Right cardiac atrium (tissue), 5 donors: ENCODE measurements around the gene USP21. TPM values are rescaled to one million over a fixed set of nuclear protein-coding genes. Genes with fewer than 3 reads are reported as not detected.
"Not testable (repeated sequence)": the region's sequence is repeated elsewhere in the genome, so short reads cannot be mapped to it uniquely, and the experiment has no call there.

ENCODE experiments used
- ATAC-seq, 2 donors: fragments of 200-7000 bp; cut with Tn5 transposase; one replicate each; pipeline versions ENCODE4 v1.8.0 to v1.9.1; 2020; ENCODE audit warnings: moderate library complexity in 2 of 2, mild to moderate bottlenecking in 1 of 2
- DNase-seq, 3 donors: peaks; one replicate each; pipeline ENCODE4 v3.0.0-alpha.2; 2020
- H3K27ac ChIP-seq: one replicate; pipeline ENCODE4 v1.5.1; 2013; ENCODE audit warnings: mild to moderate bottlenecking, low read length, control low read depth, moderate library complexity
- H3K27me3 ChIP-seq: one replicate; pipeline ENCODE4 v1.6.1; 2013; ENCODE audit not compliant: control insufficient read depth, insufficient read depth
- H3K4me1 ChIP-seq: one replicate; pipeline ENCODE4 v1.6.1; 2013; ENCODE audit warnings: low read length; ENCODE audit not compliant: control insufficient read depth, insufficient read depth
- H3K4me3 ChIP-seq: one replicate; pipeline ENCODE4 v1.5.1; 2013; ENCODE audit warnings: low read length, control low read depth
- H3K9me3 ChIP-seq: one replicate; pipeline ENCODE4 v1.6.1; 2013; ENCODE audit warnings: low read length; ENCODE audit not compliant: control insufficient read depth
- WGBS: extraction: QIAGEN DNeasy Blood & Tissue Kit; methylation state at CpG from one replicate; pipeline ENCODE4 v1.1.7; 2013; 5-methylcytosine and 5-hydroxymethylcytosine counted together
- intact Hi-C, 4 donors: fragments of 100-400 bp; cut with DNase I; formaldehyde crosslinking; loops; one replicate each; pipeline versions ENCODE4 v1.11.0 to v1.14.0; 2022 to 2023
- long read RNA-seq, 4 donors: library from polyadenylated mRNA; unstranded; transcript quantifications; one replicate each; pipeline ENCODE4 v2.0.0, GENCODE V29; 2020 to 2021
- polyA plus RNA-seq: library from polyadenylated mRNA; stranded (reverse); fragments of 200-250 nt; gene quantifications from one replicate; pipeline ENCODE4 v1.2.3, GENCODE V29; 2013
- total RNA-seq, 4 donors: library from RNA; stranded (reverse); fragmentation: NEBNext Ultra II Directional; extraction: Animal tissue kit (Norgen Biotek cat#: 25700); gene quantifications; one replicate each; pipeline ENCODE4 v1.2.1, GENCODE V29; 2021
- donor health status: healthy with polysubstance abuse.
- donor health status: DM: no; HTN: yes; CAD: no.
- donor health status: DM: no; HTN: no; CAD: no.
- donor health status: DM: no; HTN: yes; CAD: no; lungs with severe emphysema.
- donor health status: DM: yes; HTN: yes; CAD: no.

Gene USP21, protein sequence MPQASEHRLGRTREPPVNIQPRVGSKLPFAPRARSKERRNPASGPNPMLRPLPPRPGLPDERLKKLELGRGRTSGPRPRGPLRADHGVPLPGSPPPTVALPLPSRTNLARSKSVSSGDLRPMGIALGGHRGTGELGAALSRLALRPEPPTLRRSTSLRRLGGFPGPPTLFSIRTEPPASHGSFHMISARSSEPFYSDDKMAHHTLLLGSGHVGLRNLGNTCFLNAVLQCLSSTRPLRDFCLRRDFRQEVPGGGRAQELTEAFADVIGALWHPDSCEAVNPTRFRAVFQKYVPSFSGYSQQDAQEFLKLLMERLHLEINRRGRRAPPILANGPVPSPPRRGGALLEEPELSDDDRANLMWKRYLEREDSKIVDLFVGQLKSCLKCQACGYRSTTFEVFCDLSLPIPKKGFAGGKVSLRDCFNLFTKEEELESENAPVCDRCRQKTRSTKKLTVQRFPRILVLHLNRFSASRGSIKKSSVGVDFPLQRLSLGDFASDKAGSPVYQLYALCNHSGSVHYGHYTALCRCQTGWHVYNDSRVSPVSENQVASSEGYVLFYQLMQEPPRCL
- total RNA-seq (10 to 100 TPM; 14.9 to 25.7 (median 20.9) TPM), polyA plus RNA-seq (18.1 TPM)
- long read RNA-seq, donor 1, transcript USP21-203 (14 exons, 2,342 nt), result minor isoform, 16 of 81 reads
- long read RNA-seq, donor 1, transcript USP21-201 (13 exons, 2,195 nt), result major isoform, 37 of 81 reads
- long read RNA-seq, donor 1, partial matches to known transcripts, result 13 of 81 reads
- long read RNA-seq, donor 1, other reads (novel, unspliced or antisense), result 15 of 81 reads
- long read RNA-seq, donor 2, transcript USP21-201 (13 exons, 2,195 nt), result major isoform, 12 of 23 reads
- long read RNA-seq, donor 2, transcript USP21-203 (14 exons, 2,342 nt), result minor isoform, 6 of 23 reads
- long read RNA-seq, donor 2, partial matches to known transcripts, result 1 of 23 reads
- long read RNA-seq, donor 2, other reads (novel, unspliced or antisense), result 4 of 23 reads
- long read RNA-seq, donor 3, transcript USP21-203 (14 exons, 2,342 nt), result minor isoform, 8 of 61 reads
- long read RNA-seq, donor 3, transcript USP21-201 (13 exons, 2,195 nt), result major isoform, 33 of 61 reads
- long read RNA-seq, donor 3, partial matches to known transcripts, result 10 of 61 reads
- long read RNA-seq, donor 3, other reads (novel, unspliced or antisense), result 10 of 61 reads
- long read RNA-seq, donor 4, transcript USP21-203 (14 exons, 2,342 nt), result minor isoform, 5 of 28 reads
- long read RNA-seq, donor 4, transcript USP21-201 (13 exons, 2,195 nt), result major isoform, 9 of 28 reads
- long read RNA-seq, donor 4, partial matches to known transcripts, result 6 of 28 reads
- long read RNA-seq, donor 4, other reads (novel, unspliced or antisense), result 8 of 28 reads

DNA sequence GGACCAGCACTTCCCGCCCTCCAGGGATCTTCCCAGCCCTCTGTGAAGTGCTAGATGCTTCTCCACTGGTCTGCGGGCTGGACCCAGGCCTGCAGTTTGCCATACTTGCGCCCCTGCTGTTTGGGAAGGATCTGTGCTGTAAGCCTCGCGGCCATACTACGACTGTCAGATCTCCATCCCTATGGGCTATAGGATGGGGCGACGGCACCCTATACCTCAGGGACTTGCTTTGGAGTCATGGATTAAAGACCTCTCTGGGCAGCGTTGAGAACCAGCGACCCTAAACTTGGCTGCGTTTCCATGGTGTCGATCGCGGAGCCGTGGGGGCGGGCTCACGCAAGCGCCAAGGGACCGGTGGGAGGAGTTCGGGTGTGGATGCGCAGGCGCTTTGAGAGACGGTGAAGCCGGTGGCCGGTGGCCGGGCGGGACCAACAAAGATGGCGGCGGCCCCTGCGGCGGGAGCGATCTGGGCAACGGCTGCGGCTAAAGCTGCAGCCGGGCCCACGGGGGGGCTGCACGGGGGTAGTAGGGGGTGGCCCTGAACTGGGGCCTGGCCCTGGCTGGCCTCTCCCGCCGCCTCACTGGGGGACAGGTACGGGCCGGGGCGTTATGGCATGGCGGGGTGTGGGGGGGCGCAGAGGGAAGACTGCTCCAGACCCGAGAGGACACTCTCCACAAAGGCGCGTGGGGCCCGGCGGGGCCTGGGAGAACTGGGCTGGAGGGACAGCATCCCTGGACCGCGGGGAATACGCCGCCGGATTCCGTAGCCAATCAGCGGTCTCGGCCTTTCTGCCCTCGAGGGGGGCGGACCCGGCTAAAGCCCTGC, at the start of gene USP21:
Gene USP21, plus strand, starts transcription at position 414 of the 826 bp plus-strand sequence. CDS start 1,141 bp downstream, outside the sequence.
- H3K27ac ChIP-seq, result peak within 1 kb of the TSS; percentile 75
- intact Hi-C loops, result no loop called here

DNA sequence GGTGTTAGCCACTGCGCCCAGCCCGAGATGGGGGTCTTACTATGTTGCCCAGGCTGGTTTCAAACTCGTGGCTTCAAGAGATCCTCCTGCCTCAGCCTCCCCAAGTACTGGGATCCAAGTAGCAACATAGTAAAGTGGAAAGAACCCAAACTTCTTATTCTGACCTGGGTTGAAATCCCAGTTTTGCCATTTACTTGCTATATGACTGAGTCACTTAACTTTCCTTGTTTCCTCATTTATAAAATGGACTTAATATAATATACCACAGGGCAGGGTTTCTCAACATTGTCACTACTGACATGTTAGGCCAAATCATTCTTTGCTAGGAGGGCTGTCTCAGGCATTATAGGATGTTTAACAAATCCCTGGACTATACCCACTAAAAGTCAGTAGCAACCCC, 48.2 kb upstream of the USP21 start:
- intact Hi-C loops, result no loop called here
- no peaks in the 10 kb centered on the region for H3K27me3 ChIP-seq
- ATAC-seq, result no peak
- no peak overlapping the region for H3K27ac ChIP-seq
- H3K9me3 ChIP-seq, result no peaks in the 10 kb centered on the region
- H3K4me3 ChIP-seq, result no peak overlapping the region
- WGBS, result 91% methylated on average over 3 of the region's 3 CpGs
- peaks cover 7% of the 10 kb centered on the region for H3K4me1 ChIP-seq
- DNase-seq, result no peak

More for the DNA sequence above, at the start of gene USP21:
- ATAC-seq (peak; percentile 95), DNase-seq (peak; percentile 94 to 98 (median 97))
- Histone ChIP-seq H3K4me3 (peak within 1 kb of the TSS; percentile 92), H3K27me3 (no peaks in the 10 kb centered on the region), H3K4me1 (peaks cover 4% of the 10 kb centered on the region), H3K9me3 (no peaks in the 10 kb centered on the region)
- 1% methylated on average over 60 of the region's 60 CpGs for WGBS

DNA sequence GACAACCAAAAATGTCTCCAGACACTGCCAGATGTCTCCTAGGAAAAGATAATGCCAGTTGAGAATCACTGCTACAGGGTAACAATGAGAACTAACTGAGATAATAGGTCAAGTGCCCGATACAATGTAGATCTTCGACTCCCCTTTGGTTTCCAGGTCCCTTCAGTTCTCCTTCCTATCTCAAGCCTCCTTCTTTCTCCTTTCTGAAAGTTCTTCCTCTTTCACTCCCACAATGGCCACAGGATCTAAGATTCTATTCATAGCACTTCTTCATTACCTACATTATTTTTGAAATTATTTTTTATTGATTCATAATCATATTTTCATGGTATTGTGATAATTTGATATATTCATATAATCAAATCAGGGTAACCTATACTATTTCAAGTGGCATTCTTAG, 47.8 kb upstream of the USP21 start:
- no peak overlapping the region for H3K4me3 ChIP-seq
- no peaks in the 10 kb centered on the region for H3K9me3 ChIP-seq
- no peak for ATAC-seq
- H3K4me1 ChIP-seq, result peaks cover 7% of the 10 kb centered on the region
- H3K27me3 ChIP-seq, result no peaks in the 10 kb centered on the region
- 66% methylated on average over 2 of the region's 2 CpGs for WGBS
- no peak for DNase-seq
- H3K27ac ChIP-seq, result no peak overlapping the region
- intact Hi-C loops, result no loop called here

DNA sequence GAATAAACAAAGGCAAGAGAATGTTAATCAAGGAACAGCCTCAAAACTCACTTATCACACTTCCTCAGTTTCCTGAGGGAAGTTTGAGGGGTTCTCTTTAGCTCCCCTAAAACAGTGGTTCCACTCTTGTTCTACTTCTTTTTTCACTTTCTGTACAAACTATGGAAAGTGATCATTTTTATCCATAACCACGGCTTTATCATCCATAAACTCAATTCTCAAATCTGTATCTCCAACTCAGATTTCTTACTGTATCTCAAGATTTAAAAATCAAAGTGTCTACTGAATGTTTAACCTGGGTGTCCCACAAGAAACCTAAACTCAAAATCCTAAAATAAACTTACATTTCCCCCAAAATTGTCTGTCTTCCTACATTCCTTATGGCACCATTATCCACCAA, 45.4 kb upstream of the USP21 start:
- intact Hi-C loops, result no loop called here
- DNase-seq (no peak), ATAC-seq (no peak)
- no peak overlapping the region for H3K27ac ChIP-seq
- no peaks in the 10 kb centered on the region for H3K27me3 ChIP-seq
- H3K9me3 ChIP-seq, result no peaks in the 10 kb centered on the region
- no peak overlapping the region for H3K4me3 ChIP-seq
- peaks cover 11% of the 10 kb centered on the region for H3K4me1 ChIP-seq
- 67% methylated on average over 1 of the region's 1 CpG for WGBS

DNA sequence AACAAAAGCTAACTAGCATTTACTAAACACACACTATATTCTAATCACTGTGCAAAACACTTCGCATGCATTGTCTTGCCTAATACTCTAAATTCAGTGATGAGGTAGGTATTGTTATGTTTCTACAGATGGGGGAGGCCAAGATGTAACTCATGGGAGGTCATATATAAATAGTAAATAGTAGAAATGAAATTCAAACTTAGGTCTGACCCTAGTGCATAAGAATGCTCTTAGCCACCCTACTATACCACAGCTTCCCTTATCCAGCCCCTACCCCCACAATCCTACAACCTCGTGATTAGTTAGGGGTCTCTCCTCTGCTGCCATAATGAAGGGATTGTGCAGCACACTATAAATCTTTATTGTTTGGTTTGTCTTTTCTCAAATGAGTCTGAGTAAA, 44.7 kb upstream of the USP21 start:
- DNase-seq (no peak), ATAC-seq (no peak)
- intact Hi-C loops, result no loop called here
- no peak overlapping the region for H3K27ac ChIP-seq
- no peaks in the 10 kb centered on the region for H3K9me3 ChIP-seq
- 77% methylated on average over 2 of the region's 2 CpGs for WGBS
- no peak overlapping the region for H3K4me3 ChIP-seq
- no peaks in the 10 kb centered on the region for H3K27me3 ChIP-seq
- H3K4me1 ChIP-seq, result peaks cover 16% of the 10 kb centered on the region

DNA sequence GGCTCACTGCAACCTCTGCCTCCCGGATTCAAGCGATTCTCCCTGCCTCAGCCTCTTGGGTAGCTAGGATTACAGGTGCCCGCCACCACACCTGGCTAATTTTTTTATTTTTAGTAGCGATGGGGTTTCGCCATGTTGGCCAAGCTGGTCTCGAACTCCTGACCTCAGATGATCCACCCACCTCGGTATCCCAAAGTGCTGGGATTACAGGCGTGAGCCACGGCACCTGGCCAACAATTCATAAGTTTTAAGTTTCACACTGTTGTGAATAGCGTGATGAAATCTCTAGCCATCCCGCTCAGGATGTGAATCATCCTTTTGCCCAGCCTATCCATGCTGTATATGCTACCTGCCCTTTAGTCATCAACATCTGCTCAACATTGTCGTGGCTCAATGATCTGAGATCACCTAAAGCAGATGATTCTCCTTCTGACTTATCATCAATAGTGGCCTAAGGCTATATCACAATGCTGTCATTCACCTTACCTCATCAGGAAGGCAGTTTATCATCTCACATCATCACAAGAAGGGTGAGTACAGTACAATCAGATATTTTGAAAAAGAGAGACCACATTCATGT, 44.1 kb upstream of the USP21 start:
- DNase-seq, result no peak
- intact Hi-C loops, result no loop called here
- Histone ChIP-seq H3K4me1 (peaks cover 16% of the 10 kb centered on the region), H3K27ac (no peak overlapping the region), H3K4me3 (no peak overlapping the region), H3K9me3 (no peaks in the 10 kb centered on the region), H3K27me3 (no peaks in the 10 kb centered on the region)
- ATAC-seq, result no peak
- 91% methylated on average over 12 of the region's 12 CpGs for WGBS

DNA sequence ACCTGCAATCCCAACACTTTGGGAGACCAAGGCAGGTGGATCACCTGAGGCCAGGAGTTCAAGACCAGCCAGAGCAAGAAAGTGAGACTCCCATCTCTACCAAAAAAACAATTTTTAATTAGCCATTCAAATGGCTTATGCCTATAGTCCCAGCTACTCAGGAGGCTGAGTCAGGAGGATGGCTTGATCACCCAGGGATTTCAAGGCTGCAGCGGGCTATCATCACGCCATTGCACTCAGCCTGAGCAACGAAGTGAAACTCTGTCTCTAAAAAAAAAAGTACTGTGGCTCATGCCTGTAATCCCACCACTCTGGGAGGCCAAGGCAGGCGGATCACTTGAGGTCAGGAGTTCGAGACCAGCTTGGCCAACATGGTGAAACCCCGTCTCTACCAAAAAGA, 43.3 kb upstream of the USP21 start:
- intact Hi-C loops, ATAC-seq, DNase-seq, H3K9me3 ChIP-seq, H3K27ac ChIP-seq, H3K27me3 ChIP-seq, H3K4me3 ChIP-seq: not testable (repeated sequence)
- H3K4me1 ChIP-seq, result peaks cover 16% of the 10 kb centered on the region
- WGBS, result 88% methylated on average over 6 of the region's 6 CpGs

DNA sequence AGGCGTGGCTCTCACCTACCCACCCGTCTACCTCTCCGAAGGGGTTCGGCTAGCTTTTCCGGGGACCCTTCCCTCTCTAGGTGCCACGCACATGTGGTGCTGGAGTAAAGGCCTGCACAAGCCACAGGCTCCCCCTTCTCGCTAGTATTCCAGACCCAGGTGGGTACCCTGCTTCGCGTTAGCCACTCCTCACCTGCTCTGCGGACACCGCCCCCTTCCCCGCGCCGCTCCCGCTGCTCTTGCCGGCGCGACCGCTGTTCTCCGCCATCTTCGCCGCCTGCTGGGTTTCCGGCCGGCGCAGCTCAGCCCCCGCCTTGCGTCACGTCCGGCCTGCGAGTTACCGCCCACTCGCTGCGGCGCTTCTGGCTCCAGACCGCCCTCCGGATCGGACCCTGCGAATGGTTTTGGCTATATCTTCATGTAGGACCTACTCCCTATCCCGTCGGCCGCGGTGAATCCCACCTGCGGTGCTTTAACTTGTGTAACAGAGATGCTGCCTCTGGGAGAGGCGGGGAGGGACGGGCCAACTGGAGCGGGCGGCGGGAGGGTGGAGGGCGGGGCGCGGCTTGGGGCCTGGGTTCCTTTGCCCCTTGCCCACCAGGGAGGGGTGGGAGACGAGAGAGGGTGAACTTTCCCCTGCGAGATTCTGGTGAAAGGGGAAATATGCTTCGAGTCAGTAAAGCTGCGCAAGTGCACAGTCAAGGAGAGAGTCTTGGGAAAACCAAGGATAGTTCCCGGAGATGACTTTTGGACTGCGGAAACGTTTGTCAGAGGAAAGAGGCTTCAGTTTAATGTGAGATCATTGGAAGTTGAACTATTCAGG, 41.3 kb upstream of the USP21 start, which contains the start of the genes NIT1 and PFDN2:
Gene NIT1, plus strand, starts transcription at position 347 of the 823 bp plus-strand sequence. Its CDS starts 72 bp downstream, at position 419.
Gene PFDN2, minus strand, starts transcription at position 279 of the 823 bp plus-strand sequence. Its CDS starts 11 bp downstream, at position 268.
- WGBS, result under 1% methylated on average over 58 of the region's 58 CpGs
- ATAC-seq, result peak; percentile 93
- no peaks in the 10 kb centered on the region for H3K27me3 ChIP-seq
- H3K9me3 ChIP-seq, result no peaks in the 10 kb centered on the region
- intact Hi-C loops, result no loop called here
- H3K27ac ChIP-seq, result peak within 1 kb of the TSS; percentile 90
- peak within 1 kb of the TSS; percentile 92 for H3K4me3 ChIP-seq
- DNase-seq, result peak; percentile 91 to 95 (median 94)
- peaks cover 16% of the 10 kb centered on the region for H3K4me1 ChIP-seq
